Mesendoderm (in vitro differentiated cells): ENCODE data around the gene UNC93A.
A peak's percentile ranks its signal among the peaks of the same experiment; 100 is the strongest.

Source experiments
- DNase-seq: peaks from one replicate; pipeline ENCODE4 v3.0.0; 2013
- H2AK5ac ChIP-seq: 2 replicates; pipeline ENCODE4 v1.6.1; 2013; ENCODE audit warnings: low read length, inconsistent platforms
- H2BK120ac ChIP-seq: 2 replicates; pipeline ENCODE4 v1.6.1; 2013; ENCODE audit warnings: low read depth, mild to moderate bottlenecking, low read length, moderate library complexity, mixed read lengths
- H2BK15ac ChIP-seq: replicated peaks from 2 replicates; pipeline ENCODE4 v1.6.1; 2013; ENCODE audit warnings: low read depth, mild to moderate bottlenecking, moderate library complexity
- H2BK5ac ChIP-seq: 2 replicates; pipeline ENCODE4 v1.6.1; 2013; ENCODE audit warnings: low read length, inconsistent platforms
- H3K18ac ChIP-seq: 2 replicates; pipeline ENCODE4 v1.6.1; 2013; ENCODE audit warnings: mild to moderate bottlenecking, low read length, mixed read lengths
- H3K23ac ChIP-seq: one replicate; pipeline ENCODE4 v1.6.1; 2013; ENCODE audit warnings: low read length
- H3K27ac ChIP-seq: 2 replicates; pipeline ENCODE4 v1.5.1; 2013; ENCODE audit warnings: low read depth, mild to moderate bottlenecking, inconsistent platforms, low read length, moderate library complexity
- H3K27me3 ChIP-seq: 2 replicates; pipeline ENCODE4 v1.6.1; 2013; ENCODE audit warnings: low read length, control low read depth, mild to moderate bottlenecking, inconsistent platforms; ENCODE audit not compliant: insufficient read depth, poor library complexity
- H3K36me3 ChIP-seq: 2 replicates; pipeline ENCODE4 v1.6.1; 2013; ENCODE audit warnings: low read length, inconsistent platforms; ENCODE audit not compliant: control insufficient read depth, insufficient read depth
- H3K4ac ChIP-seq: one replicate; pipeline ENCODE4 v1.6.1; 2013; ENCODE audit warnings: low read depth, mild to moderate bottlenecking, low read length, moderate library complexity
- H3K4me1 ChIP-seq: 2 replicates; pipeline ENCODE4 v1.6.1; 2013; ENCODE audit warnings: low read depth, low read length, inconsistent platforms; ENCODE audit not compliant: control insufficient read depth
- H3K4me2 ChIP-seq: 2 replicates; pipeline ENCODE4 v1.6.1; 2013; ENCODE audit warnings: low read length
- H3K4me3 ChIP-seq: 2 replicates; pipeline ENCODE4 v1.5.1; 2013; ENCODE audit warnings: mild to moderate bottlenecking, low read length
- H3K56ac ChIP-seq: one replicate; pipeline ENCODE4 v1.6.1; 2013; ENCODE audit warnings: low read length
- H3K79me1 ChIP-seq: 2 replicates; pipeline ENCODE4 v1.6.1; 2013; ENCODE audit warnings: low read length, inconsistent platforms
- H3K79me2 ChIP-seq: 2 replicates; pipeline ENCODE4 v1.6.1; 2013; ENCODE audit warnings: mild to moderate bottlenecking, low read length; ENCODE audit not compliant: control insufficient read depth, insufficient read depth
- H3K9ac ChIP-seq: 2 replicates; pipeline ENCODE4 v1.6.1; 2013; ENCODE audit warnings: low read length, inconsistent platforms
- H4K5ac ChIP-seq: one replicate; pipeline ENCODE4 v1.6.1; 2013; ENCODE audit warnings: low read length
- H4K8ac ChIP-seq: one replicate; pipeline ENCODE4 v1.6.1; 2013; ENCODE audit warnings: low read depth, mild to moderate bottlenecking, control low read depth, low read length, moderate library complexity
- WGBS: extraction: QIAGEN DNeasy Blood & Tissue Kit; methylation state at CpG from one replicate; pipeline ENCODE4 v1.1.7; 2013; ENCODE audit warnings: low lambda C conversion rate, missing lambda C conversion rate; ENCODE audit not compliant: insufficient coverage; ENCODE audit errors: extremely low coverage; 5-methylcytosine and 5-hydroxymethylcytosine counted together

Gene UNC93A

DNA sequence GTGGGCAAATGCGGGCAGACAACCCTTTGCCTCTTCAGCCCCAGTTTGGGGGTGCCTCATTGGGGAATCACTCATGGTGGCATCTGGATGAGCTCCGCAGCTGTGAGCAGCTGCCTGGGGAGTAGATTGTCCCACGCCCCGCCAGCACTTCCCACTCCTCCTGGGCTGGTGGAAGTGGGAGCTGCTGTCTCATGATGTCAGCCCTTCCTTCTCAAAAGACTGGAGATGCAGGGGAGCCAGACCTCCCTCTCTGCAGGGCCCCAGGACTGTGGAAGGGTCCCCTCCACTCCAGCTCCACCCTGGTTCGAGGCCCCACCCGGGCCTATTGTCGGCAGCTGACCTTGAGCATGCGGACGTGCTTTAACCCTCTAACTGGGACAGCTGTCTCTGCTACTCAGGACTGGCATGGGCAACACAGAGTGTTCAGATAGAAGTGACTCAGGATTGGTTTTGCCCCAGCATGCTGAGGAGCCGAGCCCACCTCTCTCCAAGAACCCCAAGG is 2.0 kb downstream of the UNC93A start:
- Histone ChIP-seq H3K27ac (no peak overlapping the region), H2BK15ac (no peak overlapping the region), H4K5ac (no peak overlapping the region), H2BK5ac (no peak overlapping the region), H3K4me2 (no peak overlapping the region), H4K8ac (no peak overlapping the region), H3K79me1 (no peaks in the 10 kb centered on the region), H3K4me3 (no peak overlapping the region), H3K4me1 (peaks cover 3% of the 10 kb centered on the region), H3K36me3 (no peaks in the 10 kb centered on the region), H3K56ac (peak overlapping the region; percentile 45), H3K9ac (no peak overlapping the region), H3K23ac (no peak overlapping the region), H3K4ac (no peak overlapping the region), H3K79me2 (no peaks in the 10 kb centered on the region), H2BK120ac (no peak overlapping the region), H2AK5ac (no peak overlapping the region), H3K27me3 (no peaks in the 10 kb centered on the region), H3K18ac (no peak overlapping the region)
- no peak for DNase-seq
- no CpG with 5 or more reads among the region's 10 CpGs for WGBS

DNA sequence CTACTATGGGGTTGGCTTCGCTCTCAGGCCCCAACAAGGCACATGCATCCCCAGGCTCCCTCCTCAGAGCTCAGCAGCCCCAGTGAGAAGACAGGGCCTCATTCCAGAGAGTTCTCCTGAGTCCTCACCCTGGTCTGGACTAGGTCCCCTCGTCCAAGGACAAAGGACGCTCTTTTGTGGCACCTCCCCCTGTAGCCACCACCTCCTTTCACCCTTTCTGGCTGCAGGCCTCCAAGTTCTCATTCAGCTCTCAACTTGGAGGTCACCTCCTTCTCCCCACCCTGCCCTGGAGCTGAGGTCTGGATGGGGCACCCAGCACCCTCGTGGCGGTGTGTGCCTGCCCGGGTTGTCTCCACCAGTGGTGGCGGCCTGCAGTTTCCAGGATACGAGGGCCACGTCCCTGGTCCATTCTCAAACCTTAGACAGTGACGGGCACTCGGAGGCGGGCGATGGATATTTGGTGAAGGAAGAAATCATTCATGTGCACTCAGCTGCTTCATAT is 2.5 kb downstream of the UNC93A start:
- no CpG with 5 or more reads among the region's 13 CpGs for WGBS

DNA sequence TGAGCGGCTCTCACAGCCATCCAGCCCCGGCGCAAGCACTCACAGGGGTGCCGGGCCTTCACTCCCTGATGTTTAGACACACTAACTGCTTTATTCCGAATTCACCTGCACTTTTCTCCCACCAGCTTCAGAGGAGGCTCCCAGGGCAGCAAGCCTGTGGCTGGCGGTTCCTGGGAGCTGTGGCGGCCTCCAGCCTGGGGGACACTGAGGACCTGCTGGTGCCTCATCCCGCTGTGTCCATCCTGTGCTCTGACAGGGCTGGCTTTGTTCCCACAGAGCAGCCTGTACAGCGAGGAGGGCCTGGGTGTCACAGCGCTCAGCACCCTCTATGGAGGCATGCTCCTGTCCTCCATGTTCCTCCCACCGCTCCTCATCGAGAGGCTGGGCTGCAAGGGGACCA is 3.1 kb downstream of the UNC93A start:
- H3K79me2 ChIP-seq, result no peaks in the 10 kb centered on the region
- no peak overlapping the region for H3K56ac ChIP-seq
- no peaks in the 10 kb centered on the region for H3K27me3 ChIP-seq
- DNase-seq, result no peak
- H3K4me1 ChIP-seq, result peaks cover 3% of the 10 kb centered on the region
- no peak overlapping the region for H3K18ac ChIP-seq
- no peak overlapping the region for H2AK5ac ChIP-seq
- H3K4me3 ChIP-seq, result no peak overlapping the region
- H2BK120ac ChIP-seq, result no peak overlapping the region
- H3K27ac ChIP-seq, result no peak overlapping the region
- no peaks in the 10 kb centered on the region for H3K36me3 ChIP-seq
- H2BK5ac ChIP-seq, result no peak overlapping the region
- H3K79me1 ChIP-seq, result no peaks in the 10 kb centered on the region
- H4K8ac ChIP-seq, result no peak overlapping the region
- no CpG with 5 or more reads among the region's 12 CpGs for WGBS
- no peak overlapping the region for H3K4me2 ChIP-seq
- H3K4ac ChIP-seq, result no peak overlapping the region
- no peak overlapping the region for H3K23ac ChIP-seq
- H2BK15ac ChIP-seq, result no peak overlapping the region
- H3K9ac ChIP-seq, result no peak overlapping the region
- no peak overlapping the region for H4K5ac ChIP-seq

More for the DNA sequence above, 2.5 kb downstream of the UNC93A start:
- no peak overlapping the region for H2BK120ac ChIP-seq
- no peak overlapping the region for H3K9ac ChIP-seq
- no peak overlapping the region for H2BK15ac ChIP-seq
- peaks cover 3% of the 10 kb centered on the region for H3K4me1 ChIP-seq
- H3K4me2 ChIP-seq, result no peak overlapping the region
- no peak overlapping the region for H3K4ac ChIP-seq
- no peak overlapping the region for H2BK5ac ChIP-seq
- H4K5ac ChIP-seq, result no peak overlapping the region
- no peak overlapping the region for H4K8ac ChIP-seq
- DNase-seq, result no peak
- no peak overlapping the region for H3K27ac ChIP-seq
- no peaks in the 10 kb centered on the region for H3K79me2 ChIP-seq
- H3K56ac ChIP-seq, result peak overlapping the region; percentile 45
- H3K23ac ChIP-seq, result no peak overlapping the region
- H2AK5ac ChIP-seq, result no peak overlapping the region
- H3K27me3 ChIP-seq, result no peaks in the 10 kb centered on the region
- no peak overlapping the region for H3K18ac ChIP-seq
- no peak overlapping the region for H3K4me3 ChIP-seq
- H3K36me3 ChIP-seq, result no peaks in the 10 kb centered on the region
- no peaks in the 10 kb centered on the region for H3K79me1 ChIP-seq

DNA sequence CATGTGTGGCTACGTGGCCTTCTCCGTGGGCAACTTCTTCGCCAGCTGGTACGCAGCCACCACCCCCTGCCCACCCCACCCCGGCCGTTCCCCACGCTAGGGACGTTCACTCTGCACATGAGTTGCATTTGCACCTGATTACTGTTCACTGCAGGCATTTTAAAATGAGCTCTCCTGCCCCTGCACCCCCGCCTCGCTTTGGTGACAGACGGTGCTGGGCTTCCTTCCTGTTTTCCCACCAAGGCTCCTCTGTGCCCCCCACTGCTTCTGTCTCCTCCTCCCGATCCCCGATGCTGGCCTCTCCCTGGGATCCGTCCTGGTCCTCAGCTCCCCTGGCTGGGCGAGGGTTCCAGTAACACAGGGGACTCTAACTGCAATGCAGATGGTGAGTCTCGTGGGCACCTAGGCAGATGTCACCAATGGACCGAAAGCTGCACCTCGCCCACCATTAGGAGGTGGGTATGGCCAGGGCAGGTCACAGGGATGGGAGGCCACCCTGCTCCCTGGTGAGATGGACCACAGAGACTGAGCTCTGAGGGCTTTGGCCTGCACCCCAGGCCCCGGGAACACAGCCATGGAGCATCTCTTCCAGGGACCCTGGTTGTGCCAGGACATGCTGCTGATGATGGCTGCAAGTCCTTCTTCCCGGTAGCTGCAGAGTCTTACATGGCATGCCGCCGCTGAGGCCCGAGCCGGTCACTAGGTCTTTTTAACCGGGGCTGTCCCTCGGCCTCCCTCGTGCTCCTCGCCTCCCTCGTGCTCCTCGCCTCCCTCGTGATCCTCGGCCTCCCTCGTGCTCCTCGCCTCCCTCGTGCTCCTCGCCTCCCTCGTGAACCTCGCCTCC is 3.8 kb downstream of the UNC93A start:
- no peak overlapping the region for H2BK5ac ChIP-seq
- H3K4ac ChIP-seq, result no peak overlapping the region
- H3K36me3 ChIP-seq, result no peaks in the 10 kb centered on the region
- no peak overlapping the region for H3K4me3 ChIP-seq
- no peak overlapping the region for H3K23ac ChIP-seq
- H3K27ac ChIP-seq, result no peak overlapping the region
- no peak overlapping the region for H2BK120ac ChIP-seq
- H3K79me1 ChIP-seq, result no peaks in the 10 kb centered on the region
- no peaks in the 10 kb centered on the region for H3K79me2 ChIP-seq
- WGBS, result no CpG with 5 or more reads among the region's 38 CpGs
- no peak overlapping the region for H4K5ac ChIP-seq
- H4K8ac ChIP-seq, result no peak overlapping the region
- H3K4me1 ChIP-seq, result peaks cover 3% of the 10 kb centered on the region
- H3K9ac ChIP-seq, result no peak overlapping the region
- H3K4me2 ChIP-seq, result no peak overlapping the region
- no peak overlapping the region for H2BK15ac ChIP-seq
- no peak overlapping the region for H3K18ac ChIP-seq
- H3K56ac ChIP-seq, result no peak overlapping the region
- DNase-seq, result no peak
- H2AK5ac ChIP-seq, result no peak overlapping the region
- no peaks in the 10 kb centered on the region for H3K27me3 ChIP-seq

DNA sequence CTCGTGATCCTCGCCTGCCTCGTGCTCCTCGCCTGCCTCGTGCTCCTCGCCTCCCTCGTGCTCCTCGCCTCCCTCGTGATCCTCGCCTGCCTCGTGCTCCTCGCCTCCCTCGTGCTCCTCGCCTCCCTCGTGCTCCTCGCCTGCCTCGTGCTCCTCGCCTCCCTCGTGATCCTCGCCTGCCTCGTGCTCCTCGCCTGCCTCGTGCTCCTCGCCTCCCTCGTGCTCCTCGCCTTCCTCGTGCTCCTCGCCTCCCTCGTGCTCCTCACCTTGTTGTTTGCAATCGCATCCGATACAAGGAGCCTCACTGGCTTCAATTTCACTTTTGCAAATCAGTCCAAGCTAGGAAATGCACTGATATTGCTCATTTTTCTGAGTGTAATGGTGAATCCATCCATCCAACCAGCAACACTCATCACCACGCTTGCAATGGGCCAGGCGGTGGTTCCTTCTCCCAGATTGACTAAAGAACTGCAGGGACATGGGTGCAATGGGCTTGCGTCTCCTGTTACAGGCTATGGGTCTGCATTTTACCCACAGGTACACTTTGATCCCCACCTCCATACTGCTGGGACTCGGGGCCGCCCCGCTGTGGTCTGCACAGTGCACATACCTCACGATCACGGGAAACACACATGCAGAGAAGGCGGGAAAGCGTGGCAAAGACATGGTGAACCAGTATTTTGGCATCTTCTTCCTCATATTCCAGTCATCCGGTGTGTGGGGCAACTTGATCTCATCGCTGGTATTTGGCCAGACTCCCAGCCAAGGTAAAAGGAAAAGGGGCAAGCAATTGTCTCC is 4.6 kb downstream of the UNC93A start:
- Histone ChIP-seq H3K4me3 (no peak overlapping the region), H3K23ac (no peak overlapping the region)

More for the DNA sequence above, 4.6 kb downstream of the UNC93A start:
- Histone ChIP-seq H3K36me3 (no peaks in the 10 kb centered on the region), H3K9ac (no peak overlapping the region), H2BK15ac (no peak overlapping the region), H3K27me3 (no peaks in the 10 kb centered on the region), H3K4me1 (peaks cover 3% of the 10 kb centered on the region), H2BK120ac (no peak overlapping the region), H3K56ac (no peak overlapping the region), H3K4ac (no peak overlapping the region), H3K18ac (no peak overlapping the region), H2AK5ac (no peak overlapping the region), H3K79me1 (no peaks in the 10 kb centered on the region), H3K27ac (no peak overlapping the region), H3K4me2 (no peak overlapping the region), H3K79me2 (no peaks in the 10 kb centered on the region), H4K5ac (no peak overlapping the region), H2BK5ac (no peak overlapping the region), H4K8ac (no peak overlapping the region)
- no CpG with 5 or more reads among the region's 43 CpGs for WGBS
- no peak for DNase-seq
